Keratinocyte (primary cell): ENCODE data around the gene TM9SF1. TPM values are rescaled to one million over a fixed set of nuclear protein-coding genes. Genes with fewer than 3 reads are reported as not detected.

Experiments used
- DNase-seq: peaks from one replicate; pipeline ENCODE4 v3.0.0-alpha.2; 2011; ENCODE audit warnings: low read depth, missing footprints, low spot score
- FAIRE-seq: peaks from 2 replicates; lab custom pipeline; 2011; peaks lifted over from hg19 to GRCh38; lab: Jason Lieb, UNC
- H2AFZ ChIP-seq: 2 replicates; pipeline ENCODE4 v1.6.0; 2012; ENCODE audit warnings: low read length, control low read depth, inconsistent platforms; ENCODE audit not compliant: control insufficient read depth
- H3K27ac ChIP-seq: 2 replicates; pipeline ENCODE4 v1.5.1; 2011; ENCODE audit warnings: low read length; ENCODE audit not compliant: control insufficient read depth, insufficient read depth
- H3K27me3 ChIP-seq: 3 replicates; pipeline ENCODE4 v1.6.0; 2011; ENCODE audit warnings: low read length; ENCODE audit not compliant: control insufficient read depth, insufficient read depth; ENCODE audit errors: extremely low read depth
- H3K36me3 ChIP-seq, 2 experiments: 2 replicates in 1 of 2; 3 replicates in 1 of 2; pipeline ENCODE4 v1.5.1; 2011; ENCODE audit warnings: low read length in 2 of 2, mild to moderate bottlenecking in 1 of 2; ENCODE audit not compliant: control insufficient read depth in 2 of 2, insufficient read depth in 2 of 2; ENCODE audit errors: extremely low read depth in 1 of 2
- H3K4me1 ChIP-seq: 3 replicates; pipeline ENCODE4 v1.5.1; 2011; ENCODE audit warnings: low read length; ENCODE audit not compliant: control insufficient read depth, insufficient read depth; ENCODE audit errors: extremely low read depth
- H3K4me2 ChIP-seq: 3 replicates; pipeline ENCODE4 v1.6.0; 2011; ENCODE audit warnings: low read depth, low read length; ENCODE audit not compliant: control insufficient read depth, insufficient read depth; ENCODE audit errors: extremely low read depth
- H3K4me3 ChIP-seq, 3 experiments: fragments of 200-600 bp in 1 of 3; sonication (generic) in 1 of 3; 2 replicates in 2 of 3; 3 replicates in 1 of 3; pipeline ENCODE4 v1.5.1; 2011 to 2016; ENCODE audit warnings: low read length in 3 of 3, mild to moderate bottlenecking in 3 of 3, control low read depth in 2 of 3, inconsistent platforms in 1 of 3, low read depth in 1 of 3, mixed read lengths in 1 of 3, mixed run types in 1 of 3, moderate library complexity in 1 of 3; ENCODE audit not compliant: control insufficient read depth in 2 of 3, insufficient read depth in 2 of 3; ENCODE audit errors: extremely low read depth in 1 of 3
- H3K79me2 ChIP-seq: 2 replicates; pipeline ENCODE4 v1.6.0; 2012; ENCODE audit warnings: low read length; ENCODE audit not compliant: control insufficient read depth, insufficient read depth
- H3K9ac ChIP-seq: 3 replicates; pipeline ENCODE4 v1.6.0; 2011; ENCODE audit warnings: low read length; ENCODE audit not compliant: control insufficient read depth, insufficient read depth; ENCODE audit errors: extremely low read depth
- H3K9me1 ChIP-seq: 3 replicates; pipeline ENCODE4 v1.6.0; 2011; ENCODE audit warnings: low read length; ENCODE audit not compliant: control insufficient read depth, insufficient read depth; ENCODE audit errors: extremely low read depth
- H3K9me3 ChIP-seq: 2 replicates; pipeline ENCODE4 v1.5.1; 2012; ENCODE audit warnings: low read depth, low read length; ENCODE audit not compliant: control insufficient read depth
- H4K20me1 ChIP-seq: 3 replicates; pipeline ENCODE4 v1.6.0; 2011; ENCODE audit warnings: low read length; ENCODE audit not compliant: control insufficient read depth, insufficient read depth; ENCODE audit errors: extremely low read depth
- CTCF ChIP-seq, 3 experiments: IDR thresholded peaks in 1 of 3; conservative IDR thresholded peaks in 1 of 3; optimal IDR thresholded peaks in 1 of 3; 2 replicates in 2 of 3; 3 replicates in 1 of 3; pipeline versions ENCODE3 to v1.5.1; 2011; ENCODE audit warnings: low read length in 3 of 3, mild to moderate bottlenecking in 3 of 3, moderate library complexity in 2 of 3, control low read depth in 1 of 3, inconsistent platforms in 1 of 3; ENCODE audit not compliant: insufficient read depth in 2 of 3; ENCODE audit errors: extremely low read depth in 1 of 3
- EZH2 ChIP-seq: IDR thresholded peaks from one replicate; pipeline ENCODE4 v1.6.1; 2012; ENCODE audit warnings: inconsistent platforms, mild to moderate bottlenecking, low read length, moderate library complexity
- dilution Hi-C: fragments of 300-500 bp; cut with MboI; formaldehyde crosslinking; loops from one replicate; pipeline ENCODE4 v1.7.0; 2020; ENCODE audit warnings: low sequenced_read_pairs; ENCODE audit not compliant: extremely low pct_ligation_motif_present
- polyA plus RNA-seq, 5 experiments: library from polyadenylated mRNA; depleted of rRNA in 3 of 5; stranded (reverse) in 3 of 5; stranded (forward) in 1 of 5; unstranded in 1 of 5; fragments of >200 nt; gene quantifications; 1 replicate in 1 of 5; 2 replicates in 3 of 5; 3 replicates in 1 of 5; pipeline versions ENCODE4 v1.2.1 to v1.2.3, GENCODE V29; 2011 to 2012; ENCODE audit warnings: missing spikeins in 2 of 5, low read depth in 1 of 5, low replicate concordance in 1 of 5

TM9SF1 gene
- polyA plus RNA-seq, 1 donor (not counting 4 experiments of a cell fraction or from before 2014, with no cell fraction given): 19.2 TPM

- H3K9me3 ChIP-seq: no peaks in the 10 kb centered on the region
- H3K27me3 ChIP-seq: no peaks in the 10 kb centered on the region
- no peak overlapping the region for H3K4me2 ChIP-seq
- dilution Hi-C loops: no loop called here
- no peak overlapping the region for H3K9ac ChIP-seq
- peaks cover 6% of the 10 kb centered on the region for H4K20me1 ChIP-seq
- no peak for DNase-seq
- no peak for FAIRE-seq
- H3K36me3 ChIP-seq: peaks cover 47 to 51% of the 10 kb centered on the region in 2 experiments
- H3K4me1 ChIP-seq: peaks cover 15% of the 10 kb centered on the region
- peaks cover 12% of the 10 kb centered on the region for H3K79me2 ChIP-seq
- TF ChIP-seq CTCF (optimal IDR thresholded peaks at IDR 0.05 in 1 of 3, IDR thresholded peaks at IDR 0.05 in 1 of 3, conservative IDR thresholded peaks at IDR 0.05 in 1 of 3; ENCODE audit: extremely low read depth in 1 of 3, insufficient read depth in 2 of 3, low read length in 3 of 3) (no peak), EZH2 (no peak)
- H2AFZ ChIP-seq: no peak overlapping the region
- H3K4me3 ChIP-seq: no peak overlapping the region
- H3K9me1 ChIP-seq: no peaks in the 10 kb centered on the region
- H3K27ac ChIP-seq: no peak overlapping the region
Measured at GRCh38 chr14:24185026-24185425, 10.2 kb downstream of the TM9SF1 start.

GRCh38 chr14:24184104-24184970 is 10.9 kb downstream of the TM9SF1 start:
- Histone ChIP-seq H2AFZ (no peak overlapping the region), H3K4me3 (no peak overlapping the region), H3K4me2 (no peak overlapping the region), H4K20me1 (peaks cover 11% of the 10 kb centered on the region), H3K9me1 (no peaks in the 10 kb centered on the region), H3K27me3 (no peaks in the 10 kb centered on the region), H3K27ac (no peak overlapping the region), H3K79me2 (peaks cover 12% of the 10 kb centered on the region), H3K4me1 (peaks cover 15% of the 10 kb centered on the region), H3K9ac (no peak overlapping the region), H3K36me3 (peaks cover 45 to 58% of the 10 kb centered on the region in 2 experiments), H3K9me3 (no peaks in the 10 kb centered on the region)
- FAIRE-seq: no peak
- dilution Hi-C loops: no loop called here
- DNase-seq: no peak
- no peak for TF ChIP-seq CTCF (optimal IDR thresholded peaks at IDR 0.05 in 1 of 3, IDR thresholded peaks at IDR 0.05 in 1 of 3, conservative IDR thresholded peaks at IDR 0.05 in 1 of 3; ENCODE audit: extremely low read depth in 1 of 3, insufficient read depth in 2 of 3, low read length in 3 of 3)
- TF ChIP-seq EZH2: no peak
